RWPE1 (cell line): ENCODE measurements around the gene EPB41L5.
"Not testable (repeated sequence)": the region's sequence is repeated elsewhere in the genome, so short reads cannot be mapped to it uniquely, and the experiment has no call there.

Experiments used
- CTCF ChIA-PET: fragments of 350-600 bp; sonication (Branson Sonifier 250); formaldehyde crosslinking; extraction: SDS; loops from one replicate; lab custom pipeline; 2021; lab: Yijun Ruan, JAX
- POLR2A ChIA-PET: fragments of 400-600 bp; formaldehyde crosslinking; extraction: SDS; loops from one replicate; lab custom pipeline; 2020; ENCODE audit warnings: antibody characterized with exemption; ENCODE audit not compliant: low non-redundant PET; lab: Yijun Ruan, JAX
- DNase-seq: peaks from one replicate; pipeline ENCODE4 v3.0.0; 2012; ENCODE audit warnings: low spot score
- H3K27ac ChIP-seq: fragments of 450-650 bp; 2 replicates; pipeline ENCODE4 v1.5.1; 2017
- CTCF ChIP-seq: fragments of 450-650 bp; conservative IDR thresholded peaks from 2 replicates; pipeline ENCODE4 v1.5.1; 2017; ENCODE audit warnings: low read depth, mild to moderate bottlenecking

Gene EPB41L5

DNA sequence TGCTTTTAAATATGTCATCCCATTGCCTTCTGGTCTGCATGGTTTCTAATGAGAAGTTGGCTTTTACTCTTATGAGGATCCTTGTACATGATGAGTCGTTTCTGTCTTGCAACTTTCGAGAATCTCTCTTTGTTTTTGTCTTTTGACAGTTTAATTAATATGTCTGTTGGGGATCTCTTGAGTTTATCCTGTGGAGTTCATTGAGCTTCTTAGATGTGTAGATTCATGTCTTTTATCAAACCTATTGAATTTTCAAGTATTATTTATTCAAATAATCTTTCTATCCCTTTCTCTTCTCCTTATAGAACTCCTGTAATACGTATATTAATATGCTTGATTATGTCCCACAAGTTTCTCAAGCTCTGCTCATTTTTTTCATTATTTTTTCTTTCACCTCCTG lies 142.4 kb downstream of the EPB41L5 start:
- no peak for DNase-seq
- TF ChIP-seq CTCF, result no peak
- H3K27ac ChIP-seq, result no peak overlapping the region
- ChIA-PET CTCF (interaction anchor here (0.6 kb wide), 1 partner anchor 1713 kb away, joined by 3 read pairs; no protein-coding TSS in a partner anchor), POLR2A (no interaction called here)

DNA sequence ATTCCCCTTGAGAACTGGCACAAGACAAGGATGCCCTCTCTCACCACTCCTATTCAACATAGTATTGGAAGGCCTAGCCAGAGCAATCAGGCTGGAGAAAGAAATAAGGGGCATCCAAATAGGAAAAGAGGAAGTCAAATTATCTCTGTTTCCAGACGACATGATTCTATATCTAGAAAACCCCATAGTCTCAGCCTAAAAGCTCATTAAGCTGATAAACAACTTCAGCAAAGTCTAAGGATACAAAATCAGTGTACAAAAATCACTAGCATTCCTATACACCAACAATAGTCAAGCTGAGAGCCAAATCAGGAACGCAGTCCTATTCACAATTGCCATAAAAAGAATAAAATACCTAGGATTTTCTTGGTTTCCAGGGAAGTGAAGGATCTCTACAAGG lies 145.8 kb downstream of the EPB41L5 start:
- DNase-seq, H3K27ac ChIP-seq, POLR2A ChIA-PET: not testable (repeated sequence)
- CTCF ChIA-PET, result interaction anchor here (0.9 kb wide), 1 partner anchor 18 kb away, joined by 5 read pairs; no protein-coding TSS in a partner anchor

DNA sequence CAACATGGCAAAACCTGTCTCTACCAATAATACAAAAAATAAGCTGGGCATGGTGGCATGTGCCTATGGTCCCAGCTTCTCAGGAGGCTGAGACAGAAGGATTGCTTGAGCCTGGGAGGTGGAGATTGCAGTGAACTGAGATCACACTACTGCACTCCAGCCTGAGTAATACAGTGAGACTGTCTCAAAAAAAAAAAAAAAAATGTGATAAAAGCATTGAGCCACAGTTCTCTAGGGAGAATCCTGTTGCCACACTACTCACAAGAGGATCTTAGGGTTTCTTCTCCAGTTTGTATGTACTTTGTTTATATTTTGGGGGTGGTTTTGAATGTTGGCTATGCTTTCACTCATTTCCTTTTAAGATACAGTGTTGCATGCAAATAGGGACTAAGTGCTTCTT lies 148.3 kb downstream of the EPB41L5 start:
- H3K27ac ChIP-seq, result no peak overlapping the region
- POLR2A ChIA-PET, result no interaction called here
- DNase-seq, result no peak
- TF ChIP-seq CTCF, result no peak
- CTCF ChIA-PET, result no interaction called here

- DNase-seq, result no peak
- H3K27ac ChIP-seq, result no peak overlapping the region
- TF ChIP-seq CTCF, result no peak
- ChIA-PET CTCF (no interaction called here), POLR2A (no interaction called here)
Measured at GRCh38 chr2:120162716-120163115, 149.8 kb downstream of the EPB41L5 start.

DNA sequence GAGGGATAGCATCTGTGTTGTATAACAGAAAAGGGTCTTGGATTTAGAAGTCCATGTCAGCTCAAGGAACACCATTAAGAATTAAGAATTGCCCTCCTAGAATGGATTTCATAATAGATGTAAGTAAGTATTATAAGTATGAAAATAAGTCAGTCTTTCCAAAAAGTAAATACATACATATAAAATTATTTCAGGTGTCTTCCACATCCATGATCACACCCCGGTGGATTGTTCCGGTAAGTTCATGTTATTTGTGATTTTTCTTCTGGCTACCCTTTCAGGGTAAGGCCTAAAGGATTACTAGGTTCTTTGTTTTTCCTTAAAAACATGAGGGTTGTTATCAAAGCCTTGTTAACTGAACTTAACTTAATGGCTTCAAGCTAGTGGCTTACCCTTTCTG lies 154.4 kb downstream of the EPB41L5 start:
- H3K27ac ChIP-seq, result no peak overlapping the region
- CTCF ChIA-PET, result interaction anchor here (0.5 kb wide), 1 partner anchor 414 kb away, joined by 3 read pairs; no protein-coding TSS in a partner anchor
- POLR2A ChIA-PET, result no interaction called here
- TF ChIP-seq CTCF, result no peak
- no peak for DNase-seq

DNA sequence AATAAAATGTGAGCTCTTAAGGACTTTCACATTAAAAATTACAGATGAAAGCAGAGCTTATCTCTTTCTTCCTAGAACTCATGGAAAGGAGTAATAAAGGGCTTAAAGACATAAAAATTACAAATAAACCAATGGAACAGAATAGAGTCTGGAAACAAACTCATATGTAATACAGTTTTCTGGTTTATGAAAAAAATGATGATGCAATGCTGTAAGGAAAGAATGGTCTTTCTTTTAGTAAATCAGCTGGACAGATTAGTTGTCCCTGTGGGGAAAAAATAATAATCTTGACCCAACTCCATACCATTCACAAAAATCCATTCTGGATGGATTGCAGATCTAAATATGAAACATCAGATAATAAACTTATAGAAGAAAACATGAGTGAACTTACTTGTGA lies 156.1 kb downstream of the EPB41L5 start:
- CTCF ChIA-PET, result interaction anchor here (0.6 kb wide), 1 partner anchor 18 kb away, joined by 4 read pairs; no protein-coding TSS in a partner anchor
- POLR2A ChIA-PET, result no interaction called here
- no peak for DNase-seq
- TF ChIP-seq CTCF, result no peak
- H3K27ac ChIP-seq, result no peak overlapping the region

DNA sequence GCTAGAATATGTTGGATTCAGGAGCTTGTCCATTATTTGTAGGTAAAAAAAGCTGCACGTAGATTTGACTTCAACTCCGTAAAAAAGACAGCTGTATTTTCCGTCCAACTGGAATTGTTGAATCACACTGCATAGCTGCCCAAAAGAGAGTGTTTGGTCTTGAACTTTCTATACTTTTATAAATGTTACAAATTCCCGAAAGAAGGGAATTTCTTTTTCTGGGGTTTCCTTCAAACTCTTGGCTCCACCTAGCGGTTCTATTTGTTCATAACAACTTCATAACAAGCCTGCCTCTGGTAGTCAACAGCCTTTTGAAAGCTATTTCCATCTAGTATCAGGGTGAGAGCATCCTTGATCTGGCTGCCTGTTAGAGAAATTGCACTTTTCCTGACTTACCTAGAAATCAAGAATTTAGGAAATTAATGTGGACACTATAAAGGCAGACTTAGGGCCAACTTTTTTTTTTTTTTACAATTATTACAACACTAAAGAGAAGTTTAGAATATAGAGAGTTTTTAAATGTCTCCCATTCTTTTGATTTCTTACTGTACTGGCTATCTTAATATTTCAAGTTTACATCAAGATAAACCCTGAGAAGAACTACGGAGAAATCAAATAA lies 162.2 kb downstream of the EPB41L5 start:
- CTCF ChIA-PET, result interaction anchor here (0.5 to 1.3 kb wide), 23 partner anchors 8 to 1588 kb away, joined by 3 to 8 read pairs (median 4); no protein-coding TSS in a partner anchor
- no peak overlapping the region for H3K27ac ChIP-seq
- peak; percentile 79 for TF ChIP-seq CTCF
- POLR2A ChIA-PET, result no interaction called here
- DNase-seq, result peak; percentile 63
